HL-60/S4 (cell line): Measurements from ENCODE around the gene ATP2B2.
"Not testable (repeated sequence)": the region's sequence is repeated elsewhere in the genome, so short reads cannot be mapped to it uniquely, and the experiment has no call there.

ENCODE experiments used
- in situ Hi-C: fragments of 300-500 bp; cut with MboI; formaldehyde crosslinking; loops from 2 replicates; pipeline ENCODE4 v1.14.3; 2022; ENCODE audit warnings: low sequenced_read_pairs

Gene ATP2B2

DNA sequence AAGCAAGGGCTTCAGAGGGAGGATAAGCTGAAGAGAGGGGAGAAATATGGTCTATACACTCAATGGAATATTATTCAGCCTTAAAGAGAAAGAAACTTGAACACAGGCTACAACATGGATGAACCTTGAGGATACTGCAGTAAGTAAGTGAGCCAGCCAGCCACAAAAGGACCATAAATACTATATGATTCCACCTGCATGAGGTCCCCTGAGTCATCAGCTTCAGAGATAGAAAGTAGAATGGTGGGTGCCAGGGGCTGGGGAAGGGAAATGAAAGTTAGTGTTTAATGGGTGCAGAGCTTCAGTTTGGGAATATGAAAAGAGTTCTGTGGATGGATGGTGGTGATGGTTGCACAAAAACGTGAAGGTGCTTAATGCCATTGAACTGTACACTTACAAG, 116.0 kb downstream of the ATP2B2 start:
- in situ Hi-C loops, result no loop called here

DNA sequence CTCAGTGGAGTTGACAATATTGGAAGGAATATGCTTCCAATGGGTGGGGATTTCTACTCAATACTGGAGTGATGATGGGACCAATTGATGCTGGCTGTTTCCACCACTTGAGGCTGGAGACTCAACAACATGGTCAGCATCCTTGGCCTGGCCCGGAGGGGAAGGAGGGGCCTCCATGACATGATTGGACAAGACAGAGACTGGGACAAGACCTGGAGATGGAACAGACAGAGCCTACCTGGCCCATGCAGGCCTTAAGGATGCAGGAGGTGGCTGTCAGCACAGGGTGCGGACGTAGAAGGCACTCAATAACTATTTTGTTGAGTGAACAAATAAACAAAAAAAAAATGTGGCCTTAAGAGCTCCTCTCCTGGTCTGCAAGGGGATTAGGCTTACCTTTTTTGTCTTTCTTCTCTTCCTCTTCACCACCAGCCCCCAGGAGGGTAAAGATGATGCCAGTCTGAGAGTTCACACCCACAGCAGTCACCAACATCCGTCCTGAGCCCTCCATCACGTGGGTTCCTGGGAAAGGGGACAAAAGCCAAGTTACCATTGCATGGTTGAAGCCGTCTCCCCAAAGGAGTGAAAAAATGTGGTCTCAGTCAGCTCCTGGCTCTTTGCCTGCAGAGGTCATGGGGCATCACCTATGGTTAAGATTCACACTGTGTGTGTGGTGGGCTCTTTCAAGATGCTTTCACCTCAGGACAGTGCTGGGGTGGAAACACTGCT, 117.3 kb downstream of the ATP2B2 start:
- in situ Hi-C loops, result no loop called here

DNA sequence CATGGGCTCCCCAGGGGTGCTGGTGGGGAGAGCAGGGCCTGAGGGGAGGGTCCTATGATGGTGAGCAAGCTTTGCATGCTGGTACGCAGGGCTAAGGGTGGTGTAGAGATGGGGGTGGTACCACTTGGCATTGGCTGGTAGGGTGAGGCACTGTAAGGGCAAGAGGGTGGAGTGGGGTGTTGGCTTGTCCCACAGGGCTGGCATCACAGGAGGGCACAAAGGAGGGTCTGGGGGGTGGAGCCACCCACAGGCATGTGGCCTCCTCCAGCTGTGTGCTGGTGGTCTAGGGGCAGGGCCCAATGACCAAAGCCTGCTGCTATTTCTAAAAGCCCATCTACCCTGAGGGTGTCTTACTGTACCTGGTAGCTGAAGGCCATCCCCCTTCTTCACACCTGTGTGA, 119.3 kb downstream of the ATP2B2 start:
- in situ Hi-C loops, result no loop called here

DNA sequence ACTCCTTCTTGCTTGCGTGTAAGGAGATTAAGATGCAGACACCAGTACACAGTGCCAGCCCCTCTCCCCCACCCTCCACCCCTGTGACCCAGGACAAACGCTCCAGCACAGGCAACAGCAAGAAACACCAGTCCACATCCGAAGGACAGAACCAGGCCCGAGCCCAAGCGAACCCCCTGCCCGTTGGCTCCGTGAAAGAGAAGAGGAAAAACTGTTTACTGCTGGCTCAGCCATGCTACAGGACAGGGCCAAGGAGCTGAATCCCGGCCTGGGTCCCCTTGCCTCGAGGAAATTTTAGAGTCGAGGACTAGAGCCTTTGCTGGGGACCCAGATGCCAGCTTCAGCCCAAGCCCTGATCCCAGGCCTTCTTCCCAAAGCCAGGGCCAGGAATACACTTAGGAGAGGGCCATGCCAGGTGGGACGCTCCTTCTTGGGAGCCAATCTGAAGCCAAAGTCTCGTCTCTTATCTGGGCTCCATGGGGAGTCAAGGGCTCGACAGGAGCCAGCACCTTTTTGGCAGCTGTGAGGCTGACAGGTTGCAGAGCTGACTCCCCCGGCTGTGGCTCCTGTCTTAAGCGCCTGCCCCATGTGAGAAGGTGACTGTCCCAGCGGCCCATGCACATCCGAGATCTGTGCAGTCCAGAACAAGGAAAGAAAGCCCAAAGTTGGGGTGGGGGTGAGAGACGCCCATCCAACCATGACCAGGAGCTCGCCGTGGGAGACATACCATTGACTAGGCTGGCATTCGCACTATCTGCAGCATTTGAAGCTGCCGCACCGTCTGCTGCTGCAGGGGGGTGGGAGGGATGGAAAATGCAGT, 120.6 kb downstream of the ATP2B2 start:
- in situ Hi-C loops, result no loop called here

DNA sequence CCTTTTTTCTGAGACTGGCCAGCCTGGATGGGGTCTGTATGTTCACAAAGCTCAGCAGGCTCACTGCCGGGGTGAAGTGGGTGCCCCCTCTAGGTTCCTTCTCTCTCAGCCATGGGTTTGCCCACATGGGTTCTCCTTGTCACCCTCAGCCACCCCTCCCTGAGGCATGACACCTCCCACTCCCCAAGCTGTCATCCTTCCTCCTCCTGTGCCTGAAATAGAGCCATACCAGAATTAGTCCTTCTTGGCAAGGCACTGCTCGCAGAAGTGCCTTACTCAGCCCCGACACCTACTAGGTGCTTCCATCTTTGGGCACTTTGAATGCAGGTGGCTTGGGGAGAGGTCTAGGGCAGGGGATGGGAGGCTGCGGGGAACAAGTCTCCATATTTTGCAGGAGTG, 121.5 kb downstream of the ATP2B2 start:
- in situ Hi-C loops, result no loop called here

DNA sequence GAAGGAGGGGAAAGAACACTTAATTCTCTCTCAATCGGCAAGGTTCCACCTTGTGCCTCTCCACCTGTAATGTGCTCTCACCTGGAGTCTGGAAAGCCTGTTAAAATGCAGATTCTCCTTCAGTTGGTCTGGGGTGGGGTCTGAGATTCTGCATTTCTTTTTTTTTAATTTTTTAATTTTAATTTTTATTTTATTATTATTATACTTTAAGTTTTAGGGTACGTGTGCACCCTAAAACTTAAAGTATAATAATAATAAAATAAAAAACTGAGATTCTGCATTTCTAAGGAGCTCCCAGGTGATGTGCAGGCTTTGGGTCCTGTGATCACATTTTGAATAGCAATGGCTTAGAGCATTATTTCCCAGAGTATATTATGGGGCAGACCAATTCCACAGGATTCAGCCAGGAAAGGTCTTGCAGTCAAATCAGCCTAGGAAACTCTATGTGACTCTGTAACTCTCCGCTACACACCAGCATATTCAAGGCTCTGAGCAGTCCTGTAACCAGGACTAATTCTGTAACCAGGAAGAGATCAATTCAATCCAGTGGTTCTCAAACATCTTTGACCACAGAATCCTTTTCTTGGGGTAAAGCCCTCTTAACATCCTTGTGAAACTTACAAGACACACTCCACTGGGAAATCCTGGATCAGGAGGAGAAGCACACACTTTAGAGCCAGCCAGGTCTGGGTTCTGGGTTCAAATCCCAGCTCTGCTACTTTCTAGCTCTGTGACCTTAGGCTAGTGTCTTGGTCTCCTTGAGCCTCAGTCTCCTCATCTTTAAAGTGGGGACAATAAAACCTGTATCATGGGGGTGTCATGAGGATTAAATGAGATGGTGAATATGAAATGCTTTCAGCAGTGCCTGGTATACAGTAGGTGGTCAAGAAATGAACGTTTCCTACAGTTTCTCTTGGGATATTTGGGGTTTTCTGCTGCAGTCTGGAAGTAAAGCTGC, 122.2 kb downstream of the ATP2B2 start:
- in situ Hi-C loops, result no loop called here

DNA sequence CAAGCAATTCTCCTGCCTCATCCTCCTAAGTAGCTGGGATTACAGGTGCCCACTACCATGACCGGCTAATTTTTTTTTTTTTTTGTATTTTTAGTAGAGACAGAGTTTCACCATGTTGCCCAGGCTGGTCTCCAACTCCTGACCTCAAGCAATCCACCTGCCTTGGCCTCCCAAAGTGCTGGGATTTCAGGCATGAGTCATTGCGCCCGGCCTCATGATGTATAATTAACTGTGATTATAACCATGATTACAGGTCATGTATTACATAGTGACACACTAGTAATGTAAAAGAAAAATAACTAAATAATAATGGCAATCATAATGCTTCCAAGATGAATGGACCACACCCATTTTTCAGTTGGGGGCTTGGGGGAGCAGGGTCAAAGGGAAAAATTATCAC, 122.9 kb downstream of the ATP2B2 start:
- in situ Hi-C loops, result not testable (repeated sequence)

DNA sequence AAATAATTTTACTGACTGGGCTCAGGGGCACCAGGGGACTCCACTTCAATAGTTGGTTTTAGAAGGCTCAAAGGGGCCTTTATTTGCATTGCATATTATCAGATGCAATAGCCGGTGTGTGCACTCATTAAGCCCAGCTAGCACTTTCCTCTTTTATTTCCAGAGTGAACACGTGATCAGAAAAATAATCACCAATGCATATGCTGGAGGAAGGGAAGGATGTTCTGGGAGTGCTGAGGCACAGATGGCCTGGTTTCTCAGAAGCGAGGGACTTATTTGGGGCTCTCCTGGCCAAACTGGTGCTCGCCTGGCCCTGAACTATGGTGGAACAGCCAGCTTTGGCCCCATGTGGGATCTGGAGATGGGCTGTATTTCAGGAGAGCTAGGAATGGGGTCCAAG, 124.0 kb downstream of the ATP2B2 start:
- in situ Hi-C loops, result no loop called here

DNA sequence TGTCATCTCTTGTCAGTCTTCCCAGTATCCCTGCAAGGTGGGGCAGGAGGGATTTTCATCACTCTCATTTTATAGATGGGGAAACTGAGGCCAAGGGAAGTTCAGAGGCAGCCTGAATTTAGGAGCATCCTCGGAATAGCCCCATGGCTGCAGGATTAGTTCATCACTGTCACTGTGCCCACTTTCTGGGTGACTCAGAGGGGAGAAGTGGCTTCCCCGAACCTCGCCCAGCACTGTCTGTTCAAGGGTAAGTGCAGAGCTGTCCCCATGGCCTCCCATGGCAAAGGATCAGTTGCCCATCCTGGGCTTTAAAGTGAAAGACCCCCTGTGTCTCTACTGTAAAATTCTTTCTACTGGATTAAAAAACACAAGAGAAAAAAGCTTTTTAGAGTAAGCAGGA, 124.5 kb downstream of the ATP2B2 start:
- in situ Hi-C loops, result no loop called here

DNA sequence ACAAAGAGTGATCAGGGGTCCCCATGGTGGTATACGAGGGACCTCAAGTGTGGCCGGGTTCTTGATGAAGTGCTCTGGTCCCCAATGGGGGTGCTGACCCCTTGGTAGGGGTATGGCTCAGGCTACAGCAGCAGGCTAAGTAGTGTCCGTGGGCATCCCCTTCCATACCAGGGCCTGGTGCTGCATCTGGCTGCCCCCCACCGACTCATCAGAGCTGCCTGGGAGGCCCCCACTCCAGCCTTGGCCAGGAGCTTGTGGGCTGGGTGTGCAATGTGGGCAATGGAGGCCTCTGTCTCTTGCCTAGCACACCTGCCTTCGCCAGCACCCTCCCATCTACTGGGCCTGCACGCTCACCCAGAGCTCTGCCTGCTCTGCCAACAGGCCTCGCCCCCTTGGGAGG, 125.4 kb downstream of the ATP2B2 start:
- in situ Hi-C loops, result no loop called here

DNA sequence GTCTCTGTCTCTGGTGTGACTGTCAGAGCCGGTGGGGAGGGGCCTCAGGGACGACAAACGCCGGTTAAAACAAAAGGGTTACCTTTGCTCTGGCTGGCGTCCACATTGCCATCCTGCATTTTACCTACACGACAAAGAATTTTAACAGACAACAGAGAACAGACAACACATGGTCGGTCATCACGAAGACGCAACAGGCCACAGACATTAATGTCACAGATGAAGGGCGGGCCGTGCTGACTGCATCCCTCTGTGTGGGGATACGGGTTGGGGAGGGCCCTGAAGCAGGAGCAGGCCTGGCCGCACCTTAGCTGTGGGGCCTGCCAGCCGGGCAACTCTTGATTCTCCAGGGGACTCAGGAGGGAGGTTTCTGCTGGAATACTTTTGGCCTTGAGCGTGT, 126.2 kb downstream of the ATP2B2 start:
- in situ Hi-C loops, result no loop called here

DNA sequence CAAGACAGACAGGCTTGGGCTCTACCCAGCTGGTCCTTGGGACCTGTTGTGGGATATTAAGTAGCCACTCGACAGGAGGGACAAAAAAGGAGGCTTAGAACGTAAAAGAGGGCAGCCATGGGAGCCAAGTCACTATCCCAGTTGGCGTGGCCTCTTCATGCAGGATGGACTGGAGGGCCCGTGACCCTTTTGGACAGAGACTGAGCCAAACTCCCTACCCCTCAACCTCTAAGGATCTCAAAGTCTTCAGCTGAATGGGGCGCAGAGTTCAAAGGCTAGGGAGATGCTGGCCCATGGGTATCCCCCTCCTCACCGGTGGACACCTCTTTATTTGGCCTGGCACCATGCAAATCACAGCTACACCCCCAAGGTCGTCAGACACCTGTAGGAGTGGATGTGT, 126.6 kb downstream of the ATP2B2 start:
- in situ Hi-C loops, result no loop called here

DNA sequence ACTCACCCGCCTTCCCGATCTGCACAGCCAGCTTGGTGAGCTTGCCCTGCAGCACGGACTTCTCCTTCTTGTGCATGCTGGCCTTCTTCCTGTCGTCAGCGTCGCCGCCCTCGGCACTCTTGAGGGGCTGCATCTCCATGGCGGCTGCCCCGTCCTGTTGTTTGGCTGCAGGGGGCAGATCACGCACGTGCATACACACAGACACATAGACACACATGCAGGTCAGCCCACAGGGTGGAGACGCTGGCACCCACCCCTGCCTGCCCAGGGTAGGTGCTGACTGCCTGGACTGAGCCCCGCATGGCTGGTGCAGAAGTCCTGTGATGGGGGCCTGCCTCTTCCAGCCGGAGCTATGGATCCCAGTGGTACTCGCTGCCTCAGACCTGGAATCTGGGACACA, 127.1 kb downstream of the ATP2B2 start:
- in situ Hi-C loops, result no loop called here

DNA sequence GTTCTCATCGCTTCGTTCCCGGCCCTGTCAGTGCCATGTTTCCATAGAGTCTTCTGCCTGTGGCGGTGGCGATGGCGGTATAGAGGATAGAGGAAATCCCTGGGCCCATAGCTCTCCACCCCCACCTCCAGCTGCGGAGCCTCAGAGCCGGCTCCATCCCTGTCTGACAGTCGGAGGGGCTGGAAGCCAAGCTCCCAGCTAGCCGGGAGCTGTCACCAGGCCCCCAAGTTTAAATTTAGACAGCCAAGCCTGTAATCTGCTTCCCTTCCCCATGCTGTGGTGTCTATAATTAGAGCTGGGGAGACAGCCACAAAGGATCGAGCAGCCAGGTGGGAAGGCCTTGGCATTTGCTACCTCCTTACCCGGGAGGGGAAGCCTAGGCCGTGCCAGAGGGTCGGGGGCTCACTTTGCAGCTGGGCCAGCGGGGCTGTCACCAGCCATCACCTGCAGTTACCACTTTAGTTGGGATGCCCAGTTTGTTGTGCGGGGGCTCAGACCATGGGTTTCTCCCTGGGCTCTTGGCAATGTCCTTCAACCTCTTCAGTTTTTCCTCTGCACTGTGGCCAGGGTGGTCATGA, 128.1 kb downstream of the ATP2B2 start:
- in situ Hi-C loops, result no loop called here

DNA sequence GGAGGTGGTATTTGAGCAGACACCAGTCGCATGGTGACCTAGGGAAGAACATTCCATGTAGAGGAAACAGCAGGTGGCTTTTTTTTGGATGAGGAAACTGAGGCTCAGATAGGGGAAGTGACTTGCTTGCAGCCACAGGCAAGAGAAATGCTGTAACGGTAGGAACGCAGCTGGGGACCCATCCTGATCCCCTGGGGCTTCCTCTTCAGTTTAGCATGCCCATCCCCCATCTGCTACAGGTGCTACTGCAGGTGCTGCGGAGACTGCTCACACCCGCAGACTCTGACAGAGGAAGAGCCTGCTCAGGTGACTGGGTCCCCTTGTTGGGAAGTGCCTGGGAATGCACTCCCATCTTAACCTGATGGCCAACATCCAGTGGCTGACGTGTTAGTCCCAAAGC, 129.0 kb downstream of the ATP2B2 start:
- in situ Hi-C loops, result no loop called here

DNA sequence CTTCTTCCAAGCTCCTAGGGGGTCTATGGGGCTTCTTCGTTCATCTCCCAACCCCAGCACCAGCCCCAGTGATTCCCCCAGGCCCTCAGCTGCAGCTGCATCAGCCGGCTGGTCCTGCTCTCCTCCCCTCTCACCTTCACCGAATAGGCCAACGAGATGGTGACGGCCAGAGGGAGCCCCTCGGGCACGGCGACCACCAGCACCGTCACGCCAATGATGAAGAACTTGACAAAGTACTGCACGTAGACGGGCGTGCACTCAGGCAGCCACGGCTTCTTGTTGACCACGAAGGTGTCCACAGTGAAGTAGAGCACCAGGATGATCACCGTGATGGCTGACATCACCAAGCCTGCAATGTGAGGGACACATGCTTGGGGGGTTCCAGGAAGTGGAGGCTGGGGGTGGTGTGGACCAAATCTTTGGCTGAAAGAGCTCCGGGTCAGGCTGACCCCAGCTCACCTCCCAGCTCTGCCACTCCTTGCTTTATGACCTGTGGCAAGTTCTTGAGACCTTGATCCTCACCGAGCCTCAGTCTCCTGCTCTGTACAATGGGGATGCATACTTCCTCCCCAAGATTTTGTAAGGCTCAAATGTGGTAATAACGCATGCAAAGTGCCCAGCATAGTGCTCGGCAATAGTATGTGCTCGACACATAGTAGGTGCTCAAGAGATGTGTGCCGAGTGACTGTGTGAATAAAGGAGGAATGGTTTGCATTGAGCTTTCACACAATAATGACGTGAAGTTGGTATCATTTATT, 129.9 kb downstream of the ATP2B2 start:
- in situ Hi-C loops, result no loop called here

DNA sequence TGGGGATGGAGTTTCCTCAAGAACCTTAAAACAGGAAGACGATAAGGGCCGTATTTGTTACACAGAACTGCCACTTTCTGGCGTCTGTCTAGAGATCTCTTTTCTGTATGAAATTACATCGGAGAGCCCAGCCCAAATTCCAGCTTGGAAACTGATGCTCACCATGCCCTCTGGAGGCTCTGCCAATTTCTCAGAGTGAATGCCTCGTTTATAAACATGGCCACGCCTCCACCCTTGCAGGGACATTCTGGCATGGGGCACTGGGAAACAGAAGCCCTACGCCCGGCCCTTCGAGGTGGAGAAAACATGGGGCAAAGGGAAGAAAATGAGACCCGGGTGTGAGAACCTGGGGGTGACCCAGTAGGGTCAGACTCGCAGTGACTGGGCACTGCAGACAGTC, 131.1 kb downstream of the ATP2B2 start:
- in situ Hi-C loops, result no loop called here

DNA sequence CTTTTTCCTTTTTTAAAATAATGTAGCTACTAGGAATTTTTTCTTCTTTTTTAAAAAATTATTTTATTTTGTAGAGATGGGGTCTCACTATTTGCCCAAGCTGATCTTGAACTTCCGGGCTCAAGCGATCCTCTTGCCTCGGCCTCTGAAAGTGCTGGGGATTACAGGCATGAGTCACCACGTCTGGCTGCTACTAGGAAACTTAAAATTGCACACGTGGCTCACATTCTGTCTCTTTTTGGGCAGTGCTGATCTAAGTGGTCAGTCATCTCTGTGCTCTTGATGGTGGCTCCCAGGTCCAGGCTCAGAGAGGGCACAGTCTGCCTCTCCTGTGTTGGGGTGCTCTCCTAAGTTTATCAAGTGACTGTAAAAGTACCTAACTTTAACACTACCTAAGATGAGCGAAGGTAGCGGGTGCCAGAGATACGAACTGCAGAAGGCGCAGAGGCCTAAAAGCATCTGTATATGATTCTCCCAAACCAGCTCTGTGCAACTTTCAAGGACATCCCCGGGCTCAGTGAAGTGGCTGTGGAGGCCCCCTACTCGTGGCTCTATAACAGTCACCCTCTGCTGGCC, 131.6 kb downstream of the ATP2B2 start:
- in situ Hi-C loops, result no loop called here

DNA sequence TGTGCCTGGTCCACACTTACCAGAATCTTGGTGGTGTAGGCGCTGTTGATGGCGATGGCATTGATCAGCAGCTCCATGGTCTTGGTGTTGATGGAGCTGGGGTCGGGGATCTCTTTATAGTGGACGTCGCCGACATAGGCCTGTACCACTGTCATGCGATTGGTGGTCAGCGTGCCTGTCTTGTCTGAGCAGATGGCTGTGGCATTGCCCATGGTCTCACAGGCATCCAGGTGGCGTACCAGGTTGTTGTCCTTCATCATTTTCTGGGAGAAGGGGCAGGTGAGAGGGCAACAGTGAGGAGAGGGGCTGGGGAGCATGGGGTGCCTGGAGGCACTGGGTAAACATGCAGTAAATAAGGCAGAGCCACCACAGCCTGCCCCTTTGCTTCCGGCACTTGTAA, 133.6 kb downstream of the ATP2B2 start:
- in situ Hi-C loops, result no loop called here

DNA sequence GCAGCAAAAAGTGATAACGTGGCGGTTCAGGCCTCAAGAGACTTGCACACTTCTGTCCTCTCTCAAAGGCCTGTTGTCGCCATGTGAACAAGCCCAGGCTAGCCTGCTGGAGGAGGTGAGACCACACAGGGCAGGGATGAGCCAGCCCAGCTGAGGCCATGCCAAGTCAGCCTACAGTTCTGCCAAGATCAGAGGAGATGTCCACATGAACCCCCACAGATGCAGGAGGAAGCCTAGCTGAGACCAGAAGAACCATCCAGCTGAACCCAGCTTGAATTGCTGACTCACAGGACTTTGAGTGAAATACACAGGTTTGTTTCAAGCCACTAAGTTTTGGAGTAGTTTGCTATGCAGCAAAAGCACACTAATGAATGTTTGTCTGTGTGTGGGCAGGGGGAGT, 134.2 kb downstream of the ATP2B2 start:
- in situ Hi-C loops, result no loop called here
